CMK (cell line): Measurements from ENCODE around the gene FEZ2.

Experiments used
- DNase-seq: peaks from one replicate; pipeline ENCODE4 v3.0.0-alpha.2; 2010; ENCODE audit warnings: low read depth

The FEZ2 gene

DNA sequence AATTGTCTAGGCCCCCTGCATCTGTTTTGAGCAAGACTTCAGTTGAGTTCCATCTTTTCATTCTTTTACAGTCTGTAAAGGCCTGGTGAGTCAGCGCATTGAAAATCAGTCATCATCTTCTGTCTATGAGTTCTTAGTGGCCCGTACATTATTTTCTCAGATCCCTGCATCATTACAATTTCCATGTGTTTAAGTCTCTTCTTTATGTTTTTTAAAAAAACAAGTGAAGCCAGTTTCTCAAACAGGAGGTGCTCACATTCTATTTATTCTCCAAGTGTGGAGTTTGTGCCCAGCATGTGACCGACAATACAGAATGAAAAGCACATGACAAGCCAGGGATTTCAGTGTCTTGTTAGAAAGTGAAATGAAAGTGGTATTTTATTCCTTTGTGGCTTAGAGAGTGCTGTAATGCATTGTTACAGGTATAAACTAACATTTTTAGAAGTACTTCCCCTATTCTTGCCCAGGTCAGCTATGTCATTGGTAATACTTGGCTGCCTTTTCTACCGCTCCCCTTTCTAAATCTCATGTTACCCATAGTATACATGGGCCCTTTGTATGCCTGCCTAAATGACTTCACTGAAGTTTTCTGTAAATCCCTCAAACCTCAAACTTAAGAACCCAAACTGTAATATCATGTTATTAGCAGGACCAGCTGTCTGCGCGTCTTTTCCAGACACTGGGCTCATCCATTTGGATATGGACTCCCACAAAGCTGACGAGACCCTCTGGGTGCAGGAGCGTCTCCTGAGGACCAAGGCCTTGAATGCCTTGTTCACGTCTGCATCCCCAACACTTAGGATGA lies 67.6 kb downstream of the FEZ2 start:
- no peak for DNase-seq

DNA sequence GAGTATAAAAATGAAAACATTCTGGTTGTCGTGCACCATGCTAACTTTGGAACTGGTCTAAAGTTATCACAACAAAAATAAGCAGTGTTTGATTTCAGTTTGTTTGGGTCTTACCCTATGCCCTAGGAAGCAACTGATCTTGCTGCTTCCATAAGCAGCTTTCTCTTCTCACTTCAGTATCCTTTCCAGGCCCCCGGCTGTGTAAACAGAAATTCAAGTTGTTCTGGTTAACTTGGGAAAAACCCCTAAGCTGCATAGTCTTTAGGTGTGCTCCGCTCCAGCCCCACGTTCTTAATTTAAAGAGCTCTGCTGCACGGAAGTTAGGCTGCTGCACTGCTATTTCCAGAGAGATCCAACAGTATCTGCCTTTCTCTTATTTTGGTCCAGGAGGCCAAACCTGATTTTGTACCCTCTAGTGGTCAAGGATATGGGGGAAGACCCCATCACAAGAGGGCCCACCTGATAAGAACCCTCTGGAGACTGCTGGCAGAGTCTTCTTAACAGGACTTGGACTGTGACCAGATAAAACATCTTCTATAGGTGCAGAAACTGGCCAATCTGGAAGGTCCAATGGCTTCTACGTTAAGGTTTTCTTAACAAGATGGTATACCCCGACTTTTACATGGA lies 69.1 kb downstream of the FEZ2 start:
- no peak for DNase-seq

DNA sequence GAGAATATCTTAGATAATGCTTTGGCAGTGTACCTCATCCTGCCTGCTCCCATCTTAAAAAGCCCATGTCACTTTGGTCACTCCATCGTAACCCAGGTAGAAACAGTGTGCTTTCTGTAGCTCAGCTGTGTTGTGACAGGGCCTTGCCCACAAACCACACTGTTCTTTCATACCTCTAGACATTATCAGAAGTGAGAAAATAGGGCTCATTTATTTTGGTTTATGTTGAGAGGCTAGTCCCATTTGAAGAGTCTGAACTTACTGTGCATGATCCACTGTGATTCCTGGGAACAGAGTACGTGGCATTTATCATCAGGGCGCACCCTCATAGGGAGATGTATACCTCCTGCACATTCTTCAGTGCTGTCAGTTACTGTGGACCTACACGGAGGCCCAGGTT lies 69.7 kb downstream of the FEZ2 start:
- no peak for DNase-seq

DNA sequence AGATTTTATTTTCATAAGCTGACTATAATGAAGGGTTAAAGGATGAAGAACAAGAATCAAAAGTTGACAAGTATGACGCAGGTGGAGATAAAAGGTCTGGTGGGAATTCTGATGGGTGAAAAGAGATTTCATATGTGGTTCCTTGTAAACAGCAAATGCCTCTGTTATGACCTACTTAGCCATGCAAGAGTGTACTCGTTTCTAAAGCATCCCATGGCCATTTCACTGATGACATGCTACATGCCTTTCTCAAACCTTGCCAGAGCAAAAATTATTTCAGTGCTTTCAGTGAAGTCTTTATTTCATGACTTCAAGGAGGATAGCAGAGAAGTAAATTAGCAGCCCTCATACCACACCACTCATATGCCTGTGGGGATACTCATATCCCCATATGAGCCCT lies 71.7 kb downstream of the FEZ2 start:
- DNase-seq = no peak

GRCh38 chr2:36525245-36525644 lies 72.7 kb downstream of the FEZ2 start:
- DNase-seq = no peak

- no peak for DNase-seq
Observed at GRCh38 chr2:36523153-36523552, 74.8 kb downstream of the FEZ2 start.

DNA sequence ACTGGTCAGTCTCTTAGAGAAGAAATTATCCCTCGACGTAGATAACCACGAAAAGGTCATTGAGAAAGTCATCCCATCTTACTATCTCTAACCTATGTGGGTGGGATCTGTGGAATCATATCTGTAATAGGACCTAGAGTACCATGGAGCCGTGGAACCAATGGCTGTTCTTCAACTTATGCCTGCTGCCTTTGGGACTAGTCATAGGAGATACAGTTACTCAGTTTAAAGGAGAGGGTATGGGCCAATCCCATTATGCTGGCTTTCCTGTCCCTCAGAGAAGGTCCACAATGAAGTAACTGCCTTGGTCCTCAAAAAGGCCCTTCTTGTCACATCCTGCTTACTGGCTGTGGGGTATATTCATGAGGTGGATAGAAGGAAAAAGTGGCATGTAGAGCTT lies 77.5 kb downstream of the FEZ2 start:
- no peak for DNase-seq

GRCh38 chr2:36516136-36516870 lies 81.7 kb downstream of the FEZ2 start:
- no peak for DNase-seq

DNA sequence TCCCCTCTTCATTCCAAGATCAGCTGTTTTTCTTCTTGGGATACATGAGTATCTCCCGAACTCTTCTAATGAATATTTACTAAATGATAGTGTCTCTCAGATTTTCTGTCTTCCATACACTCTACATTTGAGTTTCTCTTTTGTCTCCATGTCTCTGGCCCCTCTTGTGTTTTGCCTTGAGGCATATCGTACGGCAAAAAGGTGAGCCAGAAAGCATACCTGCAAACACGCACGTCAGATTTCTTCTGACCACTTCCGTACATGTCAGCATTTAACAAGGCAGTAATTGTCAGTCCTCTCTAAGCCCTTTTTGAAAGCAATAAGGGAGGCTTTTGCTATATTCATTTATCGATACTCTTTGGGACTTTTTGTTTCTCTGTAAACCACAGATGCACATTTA lies 82.4 kb downstream of the FEZ2 start:
- DNase-seq = no peak

GRCh38 chr2:36513661-36514060 lies 84.3 kb downstream of the FEZ2 start:
- DNase-seq = no peak

DNA sequence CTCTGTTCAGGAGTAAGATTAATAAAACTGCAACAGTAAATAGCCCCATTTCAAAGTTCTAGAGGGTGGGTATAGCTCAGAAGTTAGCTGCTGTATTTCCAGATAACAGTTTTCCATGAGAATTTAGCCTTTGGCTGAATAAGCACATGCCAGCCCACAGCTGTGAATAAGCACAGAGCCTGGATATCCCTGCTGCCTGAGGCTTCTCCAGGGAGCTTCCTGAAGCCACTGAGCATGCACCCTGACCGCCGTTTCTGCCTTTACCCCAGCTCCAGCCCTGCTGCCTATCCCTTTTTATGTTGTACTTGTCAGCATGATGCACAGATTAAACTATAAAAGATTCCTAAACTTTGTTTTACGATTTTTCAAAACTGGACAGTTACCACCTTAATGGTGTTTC lies 85.3 kb downstream of the FEZ2 start:
- DNase-seq = no peak

DNA sequence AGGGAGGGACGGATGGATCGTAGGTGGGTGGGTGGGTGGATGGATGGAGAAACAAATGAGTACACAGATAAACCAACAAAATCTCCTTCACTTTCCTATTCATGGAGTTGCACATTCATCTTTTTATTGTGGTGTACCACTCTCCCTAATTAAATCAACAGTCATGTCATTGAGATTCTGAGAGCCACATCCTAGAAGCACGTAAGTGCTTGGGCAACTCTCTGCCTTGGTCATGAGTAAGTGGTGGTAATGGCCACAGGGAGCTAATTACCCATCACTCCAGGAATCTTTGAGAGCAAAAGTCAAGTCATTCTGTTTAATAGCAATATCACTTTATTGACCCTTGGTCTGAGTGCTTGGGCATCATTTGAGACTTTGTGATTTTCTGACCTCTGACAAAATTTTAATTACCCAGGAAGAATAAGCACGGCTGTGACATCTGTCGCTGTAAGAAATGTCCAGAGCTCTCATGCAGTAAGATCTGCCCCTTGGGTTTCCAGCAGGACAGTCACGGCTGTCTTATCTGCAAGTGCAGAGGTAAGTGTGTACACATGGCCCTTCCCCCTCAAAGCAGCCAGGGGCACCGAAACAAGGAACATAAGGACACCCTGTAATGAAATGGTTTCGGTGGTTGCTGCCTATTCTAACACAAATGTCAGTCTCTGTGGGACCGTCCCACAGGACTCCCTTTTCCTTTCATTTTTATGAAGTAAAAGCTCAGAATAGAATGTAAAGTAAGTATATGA lies 85.9 kb downstream of the FEZ2 start:
- DNase-seq = no peak

- DNase-seq = no peak
Observed at GRCh38 chr2:36509075-36509474, 88.9 kb downstream of the FEZ2 start.

DNA sequence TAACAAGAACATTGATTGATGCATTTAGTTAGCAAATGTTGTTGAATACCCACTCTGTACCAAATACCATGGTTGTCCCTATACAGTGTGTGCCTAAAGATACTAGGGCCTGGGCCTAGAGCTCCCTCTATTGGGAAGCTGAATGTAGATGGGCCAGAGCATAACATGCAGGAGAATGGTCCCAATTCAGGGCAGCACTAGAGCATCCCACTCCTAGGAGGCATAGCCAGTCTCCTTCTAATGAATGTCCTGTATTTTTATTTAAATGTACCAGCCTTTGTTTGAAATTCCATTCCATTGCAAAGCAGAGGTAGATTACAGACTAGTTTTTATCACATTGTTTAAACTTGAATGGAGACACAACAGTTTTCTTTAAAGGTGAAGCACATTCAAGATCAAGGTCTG lies 90.6 kb downstream of the FEZ2 start:
- no peak for DNase-seq
